HL-60/S4 treated with retinoic acid at 250 ng/mL for 4 days and 3 days (cell line): ENCODE results near the gene PTPRC.

Experiments
- in situ Hi-C: fragments of 300-500 bp; cut with MboI; formaldehyde crosslinking; loops from 2 replicates; pipeline ENCODE4 v1.7.0; 2022; ENCODE audit warnings: low sequenced_read_pairs

The PTPRC gene

DNA sequence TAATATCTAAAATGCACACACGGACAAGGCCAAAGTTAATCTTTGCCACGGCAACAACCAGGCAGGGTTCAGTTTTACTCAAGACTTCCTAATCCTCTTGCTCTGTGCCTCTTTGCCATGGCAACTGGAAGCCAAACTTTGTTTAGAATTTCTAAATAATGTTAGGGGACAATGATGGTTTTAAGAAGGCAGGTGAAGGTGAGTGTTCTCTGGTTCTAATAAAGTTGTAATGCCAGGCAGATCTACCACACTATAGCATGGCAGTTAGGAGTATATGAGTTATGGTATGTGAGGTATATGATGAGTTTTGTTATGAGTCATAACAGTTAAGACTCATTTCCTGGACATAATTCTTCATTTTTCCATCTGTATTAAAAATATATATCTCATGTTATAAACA, 2.7 kb downstream of the PTPRC start:
- in situ Hi-C loops = no loop called here

DNA sequence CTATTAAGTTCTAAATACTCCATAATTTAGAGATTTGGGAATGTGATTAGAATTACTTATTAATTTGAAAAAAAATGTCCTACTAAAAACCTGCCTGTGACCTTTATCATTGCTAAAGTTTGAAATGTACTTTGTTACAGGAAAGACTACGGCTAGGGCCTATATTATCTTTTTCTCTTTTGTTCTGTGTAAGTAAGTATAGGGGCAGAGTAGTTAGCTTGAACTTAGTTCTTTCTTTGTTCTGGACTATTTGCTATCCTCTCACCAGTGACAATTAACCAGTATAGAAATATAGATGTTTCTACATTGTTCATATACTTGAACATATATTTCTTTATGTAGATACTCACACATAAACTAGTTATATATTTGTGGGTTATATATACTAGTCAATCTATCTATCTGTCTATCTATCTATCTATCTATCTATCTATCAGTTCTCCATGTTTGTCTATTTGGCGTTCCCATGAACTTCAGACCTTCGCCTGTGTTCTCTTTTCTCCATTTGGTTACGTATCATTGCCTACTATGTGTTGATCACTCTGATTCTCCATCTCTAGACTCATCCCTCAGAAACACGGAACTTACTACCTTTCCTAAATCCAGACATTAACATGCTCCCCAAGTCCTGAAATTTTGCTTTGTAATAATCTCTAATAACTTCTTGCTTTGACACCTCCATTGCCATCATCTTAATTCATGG, 3.3 kb downstream of the PTPRC start:
- in situ Hi-C loops = no loop called here

DNA sequence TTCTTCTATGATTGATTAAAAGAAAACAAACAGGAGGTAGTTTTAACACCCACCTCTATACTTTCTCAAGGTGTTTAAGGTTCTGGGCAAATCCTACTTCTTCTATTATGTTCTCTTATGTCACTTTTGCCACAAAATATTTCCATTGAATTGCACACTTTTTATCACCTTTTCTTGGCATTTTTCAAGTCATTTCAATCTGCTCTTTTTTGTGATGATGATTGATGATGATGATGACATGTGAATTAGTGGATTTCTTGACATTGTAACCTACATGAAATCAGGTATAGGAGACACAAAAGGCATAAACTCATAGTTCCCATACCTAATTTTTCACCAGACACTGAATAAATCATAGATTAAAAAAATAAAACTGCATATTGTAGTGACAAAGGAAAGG, 4.1 kb downstream of the PTPRC start:
- in situ Hi-C loops = no loop called here

DNA sequence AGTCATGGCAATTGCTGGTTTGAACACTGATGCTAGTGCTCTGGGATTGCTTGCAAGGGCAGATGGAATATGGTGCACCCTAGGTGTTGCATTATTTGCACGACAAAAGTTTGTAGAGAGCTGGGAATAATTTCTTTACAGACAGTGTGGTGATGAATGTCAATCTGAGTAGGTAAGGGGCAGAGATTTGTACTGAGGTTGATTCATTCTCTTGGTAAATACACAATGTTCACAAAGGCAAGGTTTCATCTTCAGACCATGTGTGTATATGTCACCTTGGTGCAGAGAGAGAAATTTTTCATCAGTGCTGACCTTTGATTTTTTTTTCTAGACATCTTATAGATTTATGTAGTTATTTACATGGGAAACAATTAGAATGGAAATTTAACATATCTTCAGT, 5.0 kb downstream of the PTPRC start:
- in situ Hi-C loops = no loop called here

DNA sequence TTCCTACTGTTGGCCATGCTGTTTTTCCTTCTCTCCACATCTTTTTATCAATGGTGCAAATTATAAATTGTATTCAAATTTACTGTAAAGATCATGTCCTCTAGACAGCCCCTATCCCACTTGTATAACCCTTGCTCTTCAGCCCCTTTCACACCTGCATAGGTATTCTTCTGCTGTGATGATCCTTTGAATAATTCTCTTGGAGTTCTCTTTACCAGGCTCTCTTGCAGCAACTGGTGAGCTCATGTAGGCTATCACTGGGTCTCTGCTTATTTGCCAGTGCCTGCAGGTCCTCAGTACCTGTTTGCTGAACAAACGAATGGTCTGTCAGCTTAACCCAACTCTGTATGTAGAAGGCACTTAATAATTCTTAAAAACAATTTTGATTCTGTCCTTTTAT, 8.2 kb downstream of the PTPRC start:
- in situ Hi-C loops = no loop called here

DNA sequence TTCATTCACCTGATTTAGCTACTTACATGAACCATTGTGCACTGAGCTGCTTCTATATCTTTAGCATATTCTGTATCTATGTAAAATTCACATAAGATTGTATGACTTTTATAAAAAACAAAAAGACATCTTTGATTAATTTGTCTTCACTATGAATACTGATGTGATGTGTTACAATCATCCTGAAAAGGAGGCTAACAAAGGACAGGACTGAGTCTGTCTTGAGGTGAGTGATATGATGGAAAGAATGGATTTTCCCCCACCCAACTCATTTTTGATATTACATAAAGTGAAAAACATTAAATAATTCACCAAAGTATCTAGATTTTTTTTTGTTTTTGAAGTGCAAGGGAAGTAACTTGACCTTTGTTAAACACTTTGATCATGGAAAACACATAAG, 9.8 kb downstream of the PTPRC start:
- in situ Hi-C loops = no loop called here

DNA sequence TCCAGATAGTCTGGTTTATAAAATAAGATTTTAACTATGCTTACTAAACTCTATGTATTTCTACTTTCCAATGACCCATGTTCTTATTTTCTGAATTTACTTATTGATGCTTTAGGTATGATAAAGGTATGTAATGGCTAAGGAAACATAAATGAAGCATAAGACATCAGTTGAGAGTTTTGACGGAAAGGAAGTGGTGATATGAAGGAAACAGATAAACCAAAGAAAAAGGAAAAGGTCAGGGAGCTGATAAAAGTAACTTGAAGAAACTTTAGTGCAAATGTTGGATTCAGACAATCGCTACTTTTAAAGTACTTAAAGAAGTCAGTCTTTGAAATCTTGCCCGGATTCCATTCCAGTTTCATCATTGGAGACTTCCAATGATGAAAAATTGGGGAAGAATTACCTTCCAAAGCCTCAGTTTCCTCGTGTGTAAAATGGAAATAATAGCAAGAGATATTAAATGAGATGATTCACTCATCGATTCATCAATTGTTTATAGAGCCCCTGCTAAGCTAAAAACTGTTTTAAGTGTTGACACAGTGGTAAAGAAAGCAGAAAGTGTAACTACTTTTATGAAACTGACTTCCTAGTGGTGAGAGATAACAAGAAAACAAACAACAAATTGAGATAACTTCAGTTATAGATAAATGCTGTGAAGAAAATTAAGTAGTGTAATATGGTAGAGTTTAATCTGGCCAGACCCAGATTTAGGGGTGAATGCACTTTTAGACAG, 10.6 kb downstream of the PTPRC start:
- in situ Hi-C loops = no loop called here

DNA sequence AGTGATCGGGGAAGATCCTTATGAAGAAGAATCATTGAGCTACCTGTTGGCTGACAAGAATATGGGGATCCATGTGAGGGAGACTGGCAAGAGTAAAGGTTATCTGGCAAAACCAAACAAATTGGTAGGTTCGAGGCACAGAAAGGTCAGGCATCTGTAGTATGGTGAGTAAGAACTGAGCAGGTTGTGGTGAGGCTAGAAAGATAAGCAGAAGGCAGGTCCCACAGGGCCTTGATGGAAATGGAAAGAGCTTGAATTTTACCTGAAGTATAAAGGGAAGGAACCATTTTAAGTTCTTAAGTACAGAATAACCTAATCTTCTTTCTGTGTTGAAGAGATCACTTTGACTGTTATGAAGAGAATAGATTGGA, 11.1 kb downstream of the PTPRC start:
- in situ Hi-C loops = no loop called here

DNA sequence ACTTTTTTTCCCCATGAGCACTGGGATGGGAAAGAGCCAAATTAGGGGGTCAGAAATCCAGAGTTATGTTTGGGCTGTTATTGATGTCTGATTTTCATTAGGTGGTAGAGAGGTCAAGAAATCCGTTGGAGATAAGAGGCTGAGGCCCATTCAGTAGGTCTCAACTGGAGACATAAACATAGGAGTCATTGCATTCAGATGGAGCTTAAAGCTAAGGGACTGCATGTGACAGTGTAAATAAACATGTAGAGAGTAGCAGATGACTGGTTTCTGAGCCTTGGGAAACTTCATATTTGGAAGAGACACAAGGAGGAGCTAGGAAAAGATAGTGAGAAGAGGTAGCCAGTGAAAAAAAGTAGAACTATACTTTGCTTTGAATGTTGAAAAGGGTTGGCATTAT, 11.7 kb downstream of the PTPRC start:
- in situ Hi-C loops = no loop called here

DNA sequence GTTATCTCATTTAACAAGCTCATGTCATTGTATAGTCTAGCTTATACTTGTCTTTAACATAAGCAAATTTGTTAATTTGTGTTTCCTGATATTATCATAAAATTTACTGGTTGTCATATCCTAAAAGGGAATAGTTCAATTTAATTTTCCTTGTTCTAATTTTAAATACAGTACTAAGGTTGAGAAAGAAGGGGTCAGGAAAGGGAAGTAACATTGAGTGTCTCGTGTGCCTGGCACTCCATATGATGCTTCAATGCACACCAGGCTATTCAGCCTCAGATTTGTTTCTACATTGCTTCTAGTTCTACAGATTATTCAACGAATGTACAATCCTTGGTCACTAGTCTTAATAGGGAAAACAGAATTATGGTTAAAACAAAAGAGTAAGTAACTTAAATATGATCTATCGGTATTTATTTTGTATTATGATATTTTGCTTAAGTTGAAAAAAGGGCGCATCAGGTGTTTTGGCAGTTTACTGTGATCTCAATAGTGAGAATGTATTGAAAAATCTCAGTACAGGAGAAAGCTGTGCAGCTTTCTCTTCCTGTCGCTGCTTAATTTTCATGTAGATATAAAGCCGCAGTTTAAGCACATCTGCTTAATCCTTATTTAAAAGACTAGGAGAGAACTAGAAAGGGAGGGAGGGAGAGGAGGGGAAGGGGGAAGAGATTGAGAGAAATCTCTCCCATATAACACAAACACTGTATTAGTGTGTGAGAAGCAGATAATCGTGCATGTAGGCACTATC, 13.0 kb downstream of the PTPRC start:
- in situ Hi-C loops = no loop called here

DNA sequence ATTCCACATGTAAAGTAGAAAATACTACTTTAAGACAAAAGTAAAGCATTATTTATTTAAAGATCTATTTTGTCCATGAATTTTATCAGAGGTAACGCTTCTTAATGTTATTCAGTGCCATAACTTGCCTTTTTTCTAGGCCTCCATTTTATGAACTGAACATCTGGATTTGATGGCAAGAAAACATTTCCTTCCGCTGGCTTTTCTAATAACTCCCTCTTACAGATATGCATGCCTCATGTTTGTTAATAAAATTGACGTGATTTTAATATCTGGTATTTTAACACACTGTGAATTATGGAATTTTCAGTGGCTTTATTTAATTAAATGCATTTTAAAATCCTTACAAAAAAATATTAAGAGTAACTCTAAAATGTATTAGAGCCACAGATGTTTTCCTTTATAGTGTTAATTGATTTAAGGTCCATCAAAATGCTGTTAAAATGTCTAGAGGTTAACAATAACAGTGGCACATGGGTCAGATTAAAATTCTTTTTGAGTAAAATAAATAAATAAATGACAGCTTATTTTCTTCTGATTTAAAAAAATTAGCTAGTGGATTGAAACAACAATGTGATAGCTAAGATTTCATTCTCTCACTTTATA, 15.1 kb downstream of the PTPRC start:
- in situ Hi-C loops = no loop called here

DNA sequence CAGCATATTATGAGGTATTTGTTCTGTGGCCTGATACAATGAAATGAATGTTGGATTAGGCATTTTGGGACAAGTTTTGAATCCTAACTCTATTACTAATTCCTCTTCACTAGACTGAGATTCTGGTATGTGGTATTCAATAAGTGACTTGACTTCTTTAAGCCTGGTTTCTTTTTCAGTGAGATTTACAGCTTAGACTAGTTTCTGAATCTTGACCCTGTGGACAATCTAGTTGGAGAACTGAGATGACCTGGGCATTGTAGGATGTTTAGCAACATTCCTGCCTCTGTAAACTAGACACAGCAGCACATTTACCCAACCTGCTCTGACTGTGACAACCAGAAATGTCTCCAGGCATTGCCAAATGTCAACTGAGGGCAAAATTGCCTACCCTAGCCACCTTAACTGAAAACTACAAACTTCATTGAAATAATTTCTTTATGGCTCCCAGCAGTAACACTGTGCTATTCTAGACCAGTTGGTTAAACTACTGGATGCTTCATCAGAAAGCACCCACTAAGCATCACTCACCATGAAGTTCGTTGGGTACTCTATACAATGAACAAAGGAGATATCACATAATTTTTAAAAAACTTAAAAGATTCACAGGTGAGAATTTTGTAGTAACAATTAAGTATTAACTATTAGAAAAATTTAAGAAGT, 16.8 kb downstream of the PTPRC start:
- in situ Hi-C loops = no loop called here

DNA sequence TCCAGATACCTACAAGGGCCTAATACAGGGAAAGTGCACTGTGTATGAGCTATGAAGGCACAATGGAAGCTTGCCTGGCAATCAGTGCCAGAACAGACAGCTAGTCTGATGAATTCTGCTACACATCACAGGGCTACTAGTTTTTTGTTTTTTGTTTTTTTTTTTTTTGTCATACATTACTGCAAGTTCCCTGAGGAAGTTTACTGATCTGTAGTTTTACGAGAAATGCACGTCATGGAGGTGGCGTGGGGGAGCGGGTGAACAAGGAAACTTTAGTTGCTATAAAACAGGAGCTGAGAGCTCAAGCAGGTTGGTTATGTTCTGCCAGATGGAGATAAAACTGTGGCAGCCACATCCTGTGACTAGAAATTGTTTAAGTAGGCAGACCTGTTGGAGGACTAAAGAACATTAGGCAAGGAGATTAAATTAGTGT, 17.7 kb downstream of the PTPRC start:
- in situ Hi-C loops = no loop called here

DNA sequence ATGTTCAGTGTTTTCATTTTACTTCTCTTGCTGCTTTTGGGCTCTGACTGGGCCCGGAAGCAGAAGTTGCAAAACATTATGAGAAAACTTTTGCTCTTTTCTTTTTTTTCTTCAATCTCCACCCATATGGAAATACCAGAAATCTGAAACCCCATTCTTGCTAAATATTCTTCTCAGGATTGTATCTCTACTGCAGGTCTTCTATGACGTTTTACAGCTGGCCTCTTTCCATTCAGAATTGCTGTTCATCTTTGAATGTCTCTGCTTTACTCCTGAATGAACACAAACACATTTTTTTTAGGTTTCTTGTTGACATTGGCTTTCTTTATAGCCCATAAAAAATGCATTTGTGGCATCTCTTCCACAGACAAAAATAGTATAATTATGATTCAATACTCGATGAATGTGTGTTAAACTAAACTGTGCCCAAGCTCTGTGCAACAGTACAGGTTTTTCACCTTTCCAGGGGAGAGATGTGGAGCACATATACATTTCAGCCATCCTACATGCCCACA, 18.8 kb downstream of the PTPRC start:
- in situ Hi-C loops = no loop called here

DNA sequence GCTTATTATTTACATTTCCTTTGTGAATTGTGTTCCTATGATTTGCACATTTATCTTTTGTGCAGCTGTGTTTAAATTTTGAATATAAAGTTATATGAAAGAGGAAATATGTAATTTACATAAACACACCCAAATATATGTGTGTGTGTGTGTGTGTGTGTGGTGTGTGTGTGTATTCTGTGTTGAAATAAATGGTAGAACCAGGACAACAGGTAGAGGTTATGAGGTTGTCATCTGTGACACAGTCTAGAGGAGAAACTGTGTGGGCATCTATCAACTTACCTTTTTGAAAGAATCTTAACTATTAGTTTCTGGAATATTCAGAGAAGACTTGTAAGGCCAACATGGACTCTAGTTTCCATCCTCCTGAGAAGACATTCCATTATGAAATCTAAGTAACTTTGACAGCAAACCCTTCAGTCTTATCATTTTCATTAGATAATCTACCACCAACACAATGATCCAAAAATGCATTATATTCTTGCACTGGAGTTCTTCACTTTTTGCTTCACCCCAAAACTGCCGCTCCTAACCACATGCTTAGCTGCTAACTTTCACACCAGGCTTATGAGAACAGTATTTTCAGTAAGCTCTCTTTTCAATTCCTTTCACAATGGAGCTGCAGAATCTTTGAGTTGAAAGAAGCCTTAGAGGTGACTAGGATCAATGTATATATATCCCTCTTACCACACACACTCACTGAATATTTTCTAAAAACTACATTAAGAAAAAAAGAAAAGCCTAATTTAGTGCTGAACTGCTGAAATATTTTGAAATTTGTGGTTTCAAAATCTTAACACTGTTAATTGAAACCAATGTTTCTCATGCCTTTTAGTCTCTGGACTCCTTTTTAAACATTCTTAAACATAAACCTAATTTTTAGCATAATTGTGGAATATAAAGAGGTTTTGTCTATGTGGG, 21.8 kb downstream of the PTPRC start:
- in situ Hi-C loops = no loop called here

DNA sequence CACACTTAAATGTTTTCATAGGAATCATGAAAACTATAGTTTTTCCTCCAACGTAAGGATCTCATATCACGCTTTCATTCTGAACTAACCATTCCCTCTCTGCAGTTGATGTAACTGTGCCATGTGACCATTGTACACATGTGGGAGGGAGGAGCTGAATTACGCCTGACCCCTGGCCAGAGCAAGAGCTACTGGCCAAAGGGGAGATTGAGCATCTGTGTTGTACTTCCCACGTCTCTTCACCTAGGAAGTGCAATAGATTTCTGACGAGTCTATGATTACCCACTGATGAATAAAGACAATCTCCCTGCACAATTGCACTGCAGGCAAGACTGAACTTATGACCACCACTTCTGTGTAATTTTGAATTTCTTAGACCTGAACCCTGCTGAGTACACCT, 24.0 kb downstream of the PTPRC start:
- in situ Hi-C loops = no loop called here

DNA sequence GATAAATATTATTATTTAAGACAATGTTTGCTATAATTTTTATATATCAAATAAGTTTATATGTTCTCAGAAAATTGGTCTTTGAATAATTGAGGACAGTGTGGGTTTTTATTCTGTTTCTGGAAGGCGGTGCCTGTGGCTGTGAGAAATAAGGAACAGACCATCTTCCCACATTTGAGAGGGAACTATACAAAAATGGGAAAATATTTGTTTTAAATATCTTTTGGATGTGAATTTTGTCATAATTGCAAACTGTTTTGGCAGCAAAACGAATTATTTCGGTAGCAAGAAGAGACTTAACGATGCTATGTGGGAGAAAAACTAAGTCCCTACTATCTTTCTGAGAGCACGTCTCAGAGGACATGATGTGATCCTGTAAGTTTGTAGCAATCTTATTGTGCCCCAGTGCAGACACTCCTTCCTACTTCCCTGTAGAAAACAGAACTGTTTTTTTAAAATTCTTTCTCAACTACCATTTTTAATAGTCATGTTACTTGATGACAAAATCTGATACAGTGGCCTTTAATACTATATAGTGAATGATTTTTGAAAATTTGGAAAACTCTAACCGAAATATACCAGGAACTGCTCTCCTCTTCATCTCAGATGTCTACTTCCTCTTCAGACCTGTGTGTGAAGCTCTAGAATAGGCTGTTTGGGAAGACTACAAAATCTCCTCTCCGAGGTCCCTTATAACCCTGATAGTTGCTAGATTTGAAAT, 25.4 kb downstream of the PTPRC start:
- in situ Hi-C loops = no loop called here

DNA sequence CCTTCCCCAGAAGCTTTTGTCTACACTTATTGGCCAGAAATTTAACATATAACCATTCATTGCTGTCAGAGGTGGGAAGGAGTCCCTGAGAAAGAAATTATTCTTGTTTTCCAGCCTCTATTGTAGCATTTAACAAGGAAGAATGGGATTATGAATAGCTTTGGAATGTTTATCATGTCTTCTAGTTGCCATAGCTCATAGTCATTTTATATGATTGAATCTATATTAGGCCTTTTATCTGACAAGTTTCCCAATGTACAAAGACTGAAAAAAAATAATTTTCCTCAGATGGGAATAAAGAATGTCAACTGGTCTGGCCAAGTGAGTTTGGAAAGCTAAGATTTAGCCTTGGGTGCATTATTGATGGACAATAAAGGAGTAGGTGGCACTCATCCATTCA, 28.3 kb downstream of the PTPRC start:
- in situ Hi-C loops = no loop called here

DNA sequence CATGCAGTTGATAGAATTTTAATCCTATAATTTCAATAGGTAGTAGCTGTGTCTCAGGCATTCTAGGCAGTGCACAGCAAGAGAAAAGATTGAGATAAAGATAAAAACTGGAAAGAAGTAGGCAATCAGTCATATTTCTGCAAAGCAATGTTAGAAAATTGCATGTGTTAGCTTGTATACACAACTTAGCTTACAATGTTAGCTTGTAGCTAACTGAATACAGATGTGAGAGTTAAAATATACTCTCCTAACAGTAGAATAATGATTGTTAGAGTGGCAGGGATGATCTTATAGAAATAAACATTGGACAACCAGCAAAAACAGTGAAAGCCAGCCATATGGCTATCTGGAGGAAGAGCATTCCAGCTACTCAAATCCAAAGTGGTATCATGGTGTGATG, 29.0 kb downstream of the PTPRC start:
- in situ Hi-C loops = no loop called here
